Mucosa of descending colon (tissue), 3 donors: ENCODE measurements around the gene KLRB1. TPM values are rescaled to one million over a fixed set of nuclear protein-coding genes. Genes with fewer than 3 reads are reported as not detected.

Experiments used
- ATAC-seq: fragments of 200-7000 bp; cut with Tn5 transposase; one replicate; pipeline ENCODE4 v1.9.1; 2020; ENCODE audit warnings: mild to moderate bottlenecking, moderate library complexity
- DNase-seq, 3 donors: peaks; one replicate each; pipeline ENCODE4 v3.0.0-alpha.2; 2020
- H3K36me3 ChIP-seq: fragments of 200-600 bp; one replicate; pipeline ENCODE4 v1.8.0; 2021; ENCODE audit warnings: low read depth, mild to moderate bottlenecking
- H3K4me1 ChIP-seq: fragments of 200-600 bp; one replicate; pipeline ENCODE4 v1.8.0; 2021; ENCODE audit warnings: low read depth, mild to moderate bottlenecking
- H3K4me3 ChIP-seq: fragments of 200-600 bp; one replicate; pipeline ENCODE4 v1.8.0; 2021; ENCODE audit warnings: mild to moderate bottlenecking
- H3K9me3 ChIP-seq: fragments of 200-600 bp; one replicate; pipeline ENCODE4 v1.8.0; 2021; ENCODE audit warnings: mild to moderate bottlenecking
- intact Hi-C, 2 donors: fragments of 100-400 bp; cut with DNase I in 1 of 2; cut with micrococcal nuclease in 1 of 2; formaldehyde crosslinking; loops; one replicate each; pipeline versions ENCODE4 v1.11.0 to v1.11.1; 2022; cut with DNase I, micrococcal nuclease
- total RNA-seq, 3 donors: library from RNA; stranded (reverse); fragmentation: NEBNext Ultra II Directional in 2 of 3; extraction: Animal tissue kit (Norgen Biotek cat#: 25700) in 2 of 3; gene quantifications; one replicate each; pipeline versions ENCODE4 v1.2.1 to v1.2.4, GENCODE V29; 2021 to 2023
- TF ChIP-seq, protein P1 (sequence below): fragments of 200-600 bp; IDR thresholded peaks from one replicate; pipeline ENCODE4 v1.8.0; 2022; ENCODE audit warnings: antibody characterized with exemption, mild to moderate bottlenecking
- donor health status: DM: no; HTN: no; CAD: no; lungs with moderate emphysema.
- donor health status: DM: no; HTN: no; CAD: no.
- donor health status: DM: no; HTN: yes; CAD: no.

The KLRB1 gene
- total RNA-seq, 3 donors from 2014 or later = 1.5 to 2.1 (median 1.7) TPM

DNA sequence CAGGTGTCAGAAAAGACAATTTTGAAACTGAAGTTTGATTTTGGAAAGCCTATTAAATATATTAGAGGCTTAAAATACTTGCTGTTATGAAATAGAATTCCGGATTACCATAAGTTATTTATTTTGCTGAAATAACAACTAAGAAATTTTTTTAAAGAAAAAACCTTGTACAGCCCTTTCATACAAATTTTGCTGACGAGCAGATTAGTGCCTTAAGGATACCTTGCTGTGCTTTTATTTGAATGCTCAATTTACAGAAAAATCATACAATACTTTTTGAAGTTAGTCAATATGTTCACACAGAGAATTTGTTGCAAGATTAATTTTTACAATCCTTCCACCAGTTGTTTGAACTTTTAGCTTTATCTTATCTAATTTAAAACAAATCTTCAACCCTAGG, 32.3 kb upstream of the KLRB1 start:
- TF ChIP-seq, protein P1, sequence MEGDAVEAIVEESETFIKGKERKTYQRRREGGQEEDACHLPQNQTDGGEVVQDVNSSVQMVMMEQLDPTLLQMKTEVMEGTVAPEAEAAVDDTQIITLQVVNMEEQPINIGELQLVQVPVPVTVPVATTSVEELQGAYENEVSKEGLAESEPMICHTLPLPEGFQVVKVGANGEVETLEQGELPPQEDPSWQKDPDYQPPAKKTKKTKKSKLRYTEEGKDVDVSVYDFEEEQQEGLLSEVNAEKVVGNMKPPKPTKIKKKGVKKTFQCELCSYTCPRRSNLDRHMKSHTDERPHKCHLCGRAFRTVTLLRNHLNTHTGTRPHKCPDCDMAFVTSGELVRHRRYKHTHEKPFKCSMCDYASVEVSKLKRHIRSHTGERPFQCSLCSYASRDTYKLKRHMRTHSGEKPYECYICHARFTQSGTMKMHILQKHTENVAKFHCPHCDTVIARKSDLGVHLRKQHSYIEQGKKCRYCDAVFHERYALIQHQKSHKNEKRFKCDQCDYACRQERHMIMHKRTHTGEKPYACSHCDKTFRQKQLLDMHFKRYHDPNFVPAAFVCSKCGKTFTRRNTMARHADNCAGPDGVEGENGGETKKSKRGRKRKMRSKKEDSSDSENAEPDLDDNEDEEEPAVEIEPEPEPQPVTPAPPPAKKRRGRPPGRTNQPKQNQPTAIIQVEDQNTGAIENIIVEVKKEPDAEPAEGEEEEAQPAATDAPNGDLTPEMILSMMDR = no peak
- ATAC-seq (no peak), DNase-seq (no peak)
- H3K36me3 ChIP-seq = no peaks in the 10 kb centered on the region
- H3K4me1 ChIP-seq = no peaks in the 10 kb centered on the region
- H3K9me3 ChIP-seq = no peaks in the 10 kb centered on the region
- H3K4me3 ChIP-seq = no peak overlapping the region
- intact Hi-C loops = no loop called here

DNA sequence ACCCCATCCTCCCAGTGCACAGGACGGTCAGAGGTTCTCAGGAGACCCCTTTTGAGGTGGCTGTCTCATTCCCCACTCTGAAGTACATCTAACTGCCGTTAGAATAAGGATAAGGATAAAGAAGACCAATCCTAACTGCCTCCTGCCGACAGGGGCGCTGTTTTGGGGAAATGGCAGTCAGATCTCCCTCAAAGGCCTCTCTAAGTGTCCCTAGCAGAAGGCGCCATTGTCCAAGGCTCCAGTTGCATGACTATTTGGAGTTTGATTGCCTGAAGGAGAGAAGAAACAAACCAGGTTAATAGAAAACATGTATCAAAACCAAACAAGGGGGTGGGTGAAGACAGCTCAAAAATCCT, 29.1 kb upstream of the KLRB1 start:
- ATAC-seq = no peak
- H3K9me3 ChIP-seq = no peaks in the 10 kb centered on the region
- intact Hi-C loops = loop anchor here in 1 of 2 donors (10.0 kb wide), 1 partner anchor 68 kb away; no protein-coding TSS in a partner anchor

DNA sequence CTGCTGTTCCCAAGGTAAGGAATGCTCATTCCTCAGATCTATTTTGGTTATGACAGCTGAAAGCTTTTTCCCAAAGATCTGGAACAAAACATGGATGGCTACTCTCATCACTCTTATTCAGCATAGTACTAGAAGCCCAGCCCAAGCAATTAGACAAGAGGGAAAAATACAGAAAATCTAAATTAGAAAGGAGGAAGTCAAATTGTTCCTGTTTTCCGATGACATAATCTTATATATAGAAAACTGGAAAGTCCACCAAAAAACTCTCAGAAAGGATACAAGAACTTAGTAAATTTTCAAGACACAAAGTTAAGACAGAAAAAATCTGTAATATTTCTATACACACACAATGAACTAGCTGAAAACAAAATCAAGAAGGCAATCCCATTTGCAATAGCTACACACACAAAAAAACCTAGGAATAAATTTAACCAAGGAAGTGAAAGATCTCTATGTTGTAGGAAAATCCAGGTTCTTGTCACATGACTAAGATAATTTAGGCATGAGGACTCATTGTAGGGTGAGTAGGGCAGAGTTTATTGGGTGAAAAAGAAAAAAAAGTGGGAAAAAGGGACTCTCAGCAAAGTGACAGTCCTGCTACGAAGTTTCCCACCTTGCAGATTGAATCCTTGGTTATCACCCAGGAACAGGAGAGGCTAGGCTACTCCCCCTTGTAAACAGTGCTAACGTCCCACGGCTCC, 28.6 kb upstream of the KLRB1 start:
- no peak for ATAC-seq
- H3K4me1 ChIP-seq = no peaks in the 10 kb centered on the region
- H3K4me3 ChIP-seq = no peak overlapping the region
- intact Hi-C loops = loop anchor here in 1 of 2 donors (10.0 kb wide), 1 partner anchor 69 kb away; no protein-coding TSS in a partner anchor
- no peak for DNase-seq
- TF ChIP-seq, protein P1 = no peak
- no peaks in the 10 kb centered on the region for H3K9me3 ChIP-seq
- no peaks in the 10 kb centered on the region for H3K36me3 ChIP-seq

More for the DNA sequence above, 29.1 kb upstream of the KLRB1 start:
- TF ChIP-seq, protein P1 = no peak
- no peak for DNase-seq
- H3K36me3 ChIP-seq = no peaks in the 10 kb centered on the region
- H3K4me1 ChIP-seq = no peaks in the 10 kb centered on the region
- no peak overlapping the region for H3K4me3 ChIP-seq

DNA sequence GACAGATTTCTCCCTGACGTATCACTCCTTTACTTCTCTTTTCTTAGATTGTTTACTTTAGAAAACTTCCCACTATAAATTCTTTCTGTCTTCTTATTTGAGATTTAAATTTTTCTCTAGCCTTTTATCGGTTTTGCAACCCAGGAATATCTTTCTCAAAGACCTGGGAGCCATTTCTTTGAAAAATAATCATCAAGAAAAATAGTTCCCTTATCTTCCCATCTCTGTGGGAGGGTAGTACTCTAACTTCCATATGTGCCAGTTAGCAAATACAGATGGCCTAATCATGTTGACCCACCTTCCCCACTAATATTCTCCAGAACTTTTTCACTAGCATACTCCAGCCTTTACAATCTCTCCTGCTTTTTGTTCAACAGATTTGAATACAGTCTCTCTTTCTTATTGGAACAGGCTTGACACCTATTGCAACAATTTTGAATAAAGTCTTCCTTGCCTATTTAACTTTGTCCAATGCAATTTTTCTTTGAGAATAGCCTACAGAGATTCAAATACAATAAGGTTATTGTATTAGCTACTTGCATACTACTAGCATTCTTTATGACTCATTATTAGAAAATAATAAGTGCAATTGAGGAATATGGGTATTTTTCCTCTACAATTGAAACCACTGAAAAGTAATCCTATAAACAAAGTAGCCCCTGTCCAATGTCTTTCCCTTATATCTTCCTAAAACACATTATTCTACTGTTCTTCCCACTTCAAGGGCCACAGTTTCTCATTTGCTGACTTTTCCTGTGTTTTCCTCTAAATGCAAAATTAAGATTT, 27.4 kb upstream of the KLRB1 start:
- no peak for ATAC-seq
- Histone ChIP-seq H3K4me1 (no peaks in the 10 kb centered on the region), H3K4me3 (no peak overlapping the region), H3K36me3 (no peaks in the 10 kb centered on the region), H3K9me3 (no peaks in the 10 kb centered on the region)
- no peak for DNase-seq
- intact Hi-C loops = loop anchor here (2.0 to 10.0 kb wide), 2 partner anchors 70 to 74 kb away; no protein-coding TSS in a partner anchor
- TF ChIP-seq, protein P1 = no peak

DNA sequence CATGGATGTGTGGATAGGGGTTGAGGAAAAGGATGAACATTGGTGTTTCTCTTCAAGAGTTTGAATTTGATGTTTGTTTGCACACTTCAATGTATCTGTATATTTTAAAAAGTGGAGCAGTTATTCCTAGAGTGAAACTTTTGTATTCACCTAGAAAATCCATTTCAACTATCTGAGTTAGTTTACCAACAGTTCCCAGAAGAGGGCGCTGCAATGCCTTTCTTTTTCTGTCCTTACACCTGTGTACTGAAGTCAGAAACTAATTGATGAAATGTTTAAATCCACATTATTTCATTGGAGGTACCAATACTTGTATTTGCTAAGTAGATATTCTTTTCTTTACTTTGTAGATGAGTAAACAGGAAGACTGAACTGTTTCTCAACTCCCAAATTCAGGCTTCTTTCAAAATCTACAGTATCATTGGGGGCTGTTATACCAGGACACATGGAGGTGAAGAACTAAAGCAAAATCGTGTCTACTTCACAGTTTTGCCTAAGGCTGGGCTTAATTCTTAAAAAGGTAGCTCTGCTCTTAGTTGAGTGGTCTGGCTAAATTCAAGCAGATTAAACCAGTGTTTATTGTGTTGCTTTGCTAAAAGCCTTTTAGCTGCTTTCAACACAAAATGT, 26.6 kb upstream of the KLRB1 start:
- intact Hi-C loops = loop anchor here (2.0 to 10.0 kb wide), 2 partner anchors 71 to 75 kb away; no protein-coding TSS in a partner anchor
- Histone ChIP-seq H3K4me3 (no peak overlapping the region), H3K4me1 (no peaks in the 10 kb centered on the region), H3K9me3 (no peaks in the 10 kb centered on the region), H3K36me3 (no peaks in the 10 kb centered on the region)
- DNase-seq (peak in 1 of 3 donors; percentile 89), ATAC-seq (peak; percentile 77)
- TF ChIP-seq, protein P1 = peak; percentile 33
